HG02623 (cell line): ENCODE results near the gene MC1R.
"Not testable (repeated sequence)": the region's sequence is repeated elsewhere in the genome, so short reads cannot be mapped to it uniquely, and the experiment has no call there.

Source experiments
- ATAC-seq: cut with Tn5 transposase; IDR thresholded peaks from one replicate; pipeline ENCODE4 v1.9.1; 2021; ENCODE audit warnings: moderate library complexity; ENCODE audit not compliant: unreplicated experiment

The MC1R gene

GRCh38 chr16:89918453-89919347 is at the start of gene MC1R:
TSS of gene MC1R (plus strand) at chr16:89918862. CDS start at chr16:89919259, 397 bp downstream.
- ATAC-seq, result no peak

GRCh38 chr16:89869911-89870310 is 48.8 kb upstream of the MC1R start:
- ATAC-seq, result no peak

- ATAC-seq, result no peak
Observed at GRCh38 chr16:89870440-89870839, 48.2 kb upstream of the MC1R start.

GRCh38 chr16:89871895-89872294 is 46.8 kb upstream of the MC1R start:
- ATAC-seq, result no peak

GRCh38 chr16:89873109-89873971 is 45.3 kb upstream of the MC1R start, which contains the start of gene TCF25:
TSS of gene TCF25 (plus strand) at chr16:89873592. CDS start at chr16:89873668, 76 bp downstream.
- peak; percentile 34 for ATAC-seq

GRCh38 chr16:89873972-89874689 is 44.5 kb upstream of the MC1R start:
- ATAC-seq, result peak; percentile 56

GRCh38 chr16:89879123-89879522 is 39.5 kb upstream of the MC1R start:
- ATAC-seq, result not testable (repeated sequence)

- no peak for ATAC-seq
Observed at GRCh38 chr16:89880477-89881367, 37.9 kb upstream of the MC1R start.

- ATAC-seq, result no peak
Observed at GRCh38 chr16:89881368-89881730, 37.3 kb upstream of the MC1R start.

GRCh38 chr16:89883346-89884040 is 35.2 kb upstream of the MC1R start:
- no peak for ATAC-seq

- ATAC-seq, result no peak
Observed at GRCh38 chr16:89884041-89884421, 34.6 kb upstream of the MC1R start.

GRCh38 chr16:89887243-89887642 is 31.4 kb upstream of the MC1R start:
- ATAC-seq, result no peak

GRCh38 chr16:89890200-89890599 is 28.5 kb upstream of the MC1R start:
- no peak for ATAC-seq

GRCh38 chr16:89890886-89891657 is 27.6 kb upstream of the MC1R start:
- ATAC-seq, result no peak

GRCh38 chr16:89892055-89892630 is 26.5 kb upstream of the MC1R start:
- no peak for ATAC-seq

GRCh38 chr16:89892635-89893034 is 26.0 kb upstream of the MC1R start:
- ATAC-seq, result no peak

GRCh38 chr16:89893642-89894548 is 24.8 kb upstream of the MC1R start:
- ATAC-seq, result no peak
